ENCODE results near the gene POLH. TPM values are rescaled to one million over a fixed set of nuclear protein-coding genes. Genes with fewer than 3 reads are reported as not detected.
"Not testable (repeated sequence)": the region's sequence is repeated elsewhere in the genome, so short reads cannot be mapped to it uniquely, and the experiment has no call there.

The POLH gene
- total and polyA plus RNA-seq, 2 experiments from 2014 or later: 5.8 to 7.9 TPM

DNA sequence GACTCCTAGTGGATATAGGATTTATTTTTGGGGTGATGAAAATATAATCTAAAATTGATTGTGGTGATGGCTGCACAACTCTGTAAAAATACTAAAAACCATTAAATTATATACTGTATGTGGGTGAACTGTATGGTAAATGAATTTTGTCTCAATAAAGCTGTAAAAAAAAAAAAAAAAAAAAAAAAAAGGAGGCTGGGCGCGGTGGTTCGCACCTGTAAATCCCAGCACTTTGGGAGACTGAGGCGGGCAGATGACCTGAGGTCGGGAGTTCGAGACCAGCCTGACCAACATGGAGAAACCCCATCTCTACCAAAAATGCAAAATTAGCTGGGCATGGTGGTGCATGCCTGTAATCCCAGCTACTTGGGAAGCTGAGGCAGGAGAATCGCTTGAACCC lies 18.4 kb upstream of the POLH start:
- peaks cover 94% of the 10 kb centered on the region for H3K36me3 Mint-ChIP-seq (ENCODE audit: low read depth)
- H3K4me1 Mint-ChIP-seq; H3K4me3 ChIP-seq; H3K27me3 Mint-ChIP-seq (ENCODE audit: insufficient read depth, low read depth, poor library complexity); H3K9me3 Mint-ChIP-seq; H3K27ac ChIP-seq (ENCODE audit: low read depth); H3K27me3 ChIP-seq (ENCODE audit: insufficient read depth); H2AFZ ChIP-seq; H3K79me2 ChIP-seq (replicated peaks; ENCODE audit: insufficient read depth); H3K4me1 ChIP-seq (ENCODE audit: insufficient read depth); H3K4me2 ChIP-seq; DNase-seq (ENCODE audit: low spot score); ATAC-seq; H3K9me2 ChIP-seq (ENCODE audit: insufficient read depth); H3K27ac Mint-ChIP-seq; H3F3A ChIP-seq (replicated peaks; ENCODE audit: low read depth); H3K4me3 Mint-ChIP-seq: not testable (repeated sequence)
- Histone ChIP-seq H3K36me3 (ENCODE audit: insufficient read depth) (peaks cover 99% of the 10 kb centered on the region), H4K20me1 (replicated peaks; ENCODE audit: insufficient read depth) (peaks cover 15% of the 10 kb centered on the region)

DNA sequence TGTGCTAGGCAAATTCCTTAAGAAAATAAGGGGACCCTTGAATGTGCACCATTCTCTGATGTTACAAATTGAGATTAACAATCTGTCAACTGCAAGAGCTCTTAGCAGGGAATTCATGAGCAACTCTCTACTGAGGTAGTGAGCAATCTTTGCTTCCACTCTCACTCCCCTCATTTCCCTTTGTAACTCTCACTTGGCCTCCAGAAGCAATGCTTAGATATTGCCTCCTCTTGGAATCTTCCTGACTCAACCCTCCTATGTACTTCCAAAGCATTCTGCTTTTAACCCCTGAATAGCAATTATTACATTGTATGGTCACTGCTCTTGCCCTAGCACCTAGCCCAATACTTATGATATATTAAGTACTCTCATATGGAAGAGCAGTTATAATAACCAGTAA lies 16.7 kb upstream of the POLH start:
- Histone ChIP-seq H3F3A (replicated peaks; ENCODE audit: low read depth) (no peaks in the 10 kb centered on the region), H2AFZ (no peak overlapping the region), H3K27me3 (ENCODE audit: insufficient read depth) (no peaks in the 10 kb centered on the region), H4K20me1 (replicated peaks; ENCODE audit: insufficient read depth) (peaks cover 10% of the 10 kb centered on the region), H3K27ac (ENCODE audit: low read depth) (no peak overlapping the region), H3K79me2 (replicated peaks; ENCODE audit: insufficient read depth) (no peaks in the 10 kb centered on the region), H3K4me3 (no peak overlapping the region), H3K9me2 (ENCODE audit: insufficient read depth) (no peaks in the 10 kb centered on the region), H3K4me2 (no peak overlapping the region), H3K4me1 (ENCODE audit: insufficient read depth) (no peaks in the 10 kb centered on the region), H3K36me3 (ENCODE audit: insufficient read depth) (peaks cover 97% of the 10 kb centered on the region)
- ATAC-seq: no peak
- DNase-seq (ENCODE audit: low spot score): no peak
- Mint-ChIP-seq H3K27ac (no peak overlapping the region), H3K9me3 (no peaks in the 10 kb centered on the region), H3K4me3 (no peak overlapping the region), H3K27me3 (ENCODE audit: insufficient read depth, low read depth, poor library complexity) (no peaks in the 10 kb centered on the region), H3K4me1 (no peaks in the 10 kb centered on the region), H3K36me3 (ENCODE audit: low read depth) (peaks cover 94% of the 10 kb centered on the region)
- TF ChIP-seq STAT1 (IDR thresholded peaks at IDR 0.05; ENCODE audit: unreplicated experiment): no peak
- no peak for TF ChIP-seq NANOG (IDR thresholded peaks at IDR 0.05; ENCODE audit: borderline replicate concordance)
- no peak for TF ChIP-seq EZH2 (IDR thresholded peaks at IDR 0.05; ENCODE audit: low read depth, unreplicated experiment)
- TF ChIP-seq, protein P1, sequence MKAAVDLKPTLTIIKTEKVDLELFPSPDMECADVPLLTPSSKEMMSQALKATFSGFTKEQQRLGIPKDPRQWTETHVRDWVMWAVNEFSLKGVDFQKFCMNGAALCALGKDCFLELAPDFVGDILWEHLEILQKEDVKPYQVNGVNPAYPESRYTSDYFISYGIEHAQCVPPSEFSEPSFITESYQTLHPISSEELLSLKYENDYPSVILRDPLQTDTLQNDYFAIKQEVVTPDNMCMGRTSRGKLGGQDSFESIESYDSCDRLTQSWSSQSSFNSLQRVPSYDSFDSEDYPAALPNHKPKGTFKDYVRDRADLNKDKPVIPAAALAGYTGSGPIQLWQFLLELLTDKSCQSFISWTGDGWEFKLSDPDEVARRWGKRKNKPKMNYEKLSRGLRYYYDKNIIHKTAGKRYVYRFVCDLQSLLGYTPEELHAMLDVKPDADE (IDR thresholded peaks at IDR 0.05): no peak

DNA sequence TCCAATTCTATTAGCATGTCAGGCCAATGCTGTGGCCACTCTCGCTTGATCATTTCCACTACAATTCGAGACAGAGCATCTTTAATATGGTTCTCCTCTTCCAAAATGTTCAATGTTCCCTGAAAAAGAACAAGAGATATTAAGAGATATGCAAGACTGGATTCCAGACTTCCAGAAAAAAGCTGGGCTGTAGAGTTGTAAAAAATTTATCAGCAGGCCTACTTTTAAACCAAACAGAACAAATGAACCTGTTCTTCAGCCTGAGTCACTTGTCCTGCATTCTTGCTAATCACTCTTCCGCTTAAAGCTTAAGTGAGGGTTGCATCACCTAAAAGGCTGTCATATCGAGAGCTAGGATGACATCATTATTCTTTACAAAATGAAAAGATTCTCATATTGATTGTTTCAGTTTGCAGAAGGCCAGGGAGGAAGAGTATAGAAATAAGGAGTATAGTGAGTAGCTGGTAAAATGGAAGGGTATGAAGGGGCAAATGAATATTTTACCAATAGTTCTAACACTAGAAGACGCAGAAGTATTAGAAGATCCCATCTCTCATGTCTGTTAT lies 5.0 kb upstream of the POLH start:
- peaks cover 68% of the 10 kb centered on the region for H3K36me3 Mint-ChIP-seq (ENCODE audit: low read depth)
- ATAC-seq (no peak), DNase-seq (ENCODE audit: low spot score) (no peak)
- H4K20me1 ChIP-seq (replicated peaks; ENCODE audit: insufficient read depth): peaks cover 11% of the 10 kb centered on the region; the same call in 1 of the 2 replicates
- H3K4me1 ChIP-seq (ENCODE audit: insufficient read depth): peaks cover 7% of the 10 kb centered on the region
- no peaks in the 10 kb centered on the region for H3K27me3 ChIP-seq (ENCODE audit: insufficient read depth)
- H3K27ac ChIP-seq (ENCODE audit: low read depth): no peak overlapping the region
- H3K4me1 Mint-ChIP-seq: no peaks in the 10 kb centered on the region
- H3K27ac Mint-ChIP-seq: no peak overlapping the region
- no peak overlapping the region for H3K4me3 ChIP-seq
- no peak overlapping the region for H2AFZ ChIP-seq
- H3K4me3 Mint-ChIP-seq: no peak overlapping the region
- no peak overlapping the region for H3K4me2 ChIP-seq
- no peaks in the 10 kb centered on the region; the same call in 2 of the 3 replicates for H3K9me3 Mint-ChIP-seq
- H3K36me3 ChIP-seq (ENCODE audit: insufficient read depth): peaks cover 73% of the 10 kb centered on the region
- no peaks in the 10 kb centered on the region for H3K9me2 ChIP-seq (ENCODE audit: insufficient read depth)
- H3K79me2 ChIP-seq (replicated peaks; ENCODE audit: insufficient read depth): peaks cover 40% of the 10 kb centered on the region
- H3K27me3 Mint-ChIP-seq (ENCODE audit: insufficient read depth, low read depth, poor library complexity): peaks cover 7% of the 10 kb centered on the region
- 0 out of 2 replicates have a peak, but pooled peaks cover 6% of the 10 kb centered on the region for H3F3A ChIP-seq (replicated peaks; ENCODE audit: low read depth)
- TF ChIP-seq NANOG (IDR thresholded peaks at IDR 0.05; ENCODE audit: borderline replicate concordance): no peak
- no peak for TF ChIP-seq ZNF114 (CRISPR knock-in tag; IDR thresholded peaks at IDR 0.05)
- TF ChIP-seq, protein P1 (IDR thresholded peaks at IDR 0.05): no peak
- TF ChIP-seq EZH2 (IDR thresholded peaks at IDR 0.05; ENCODE audit: low read depth, unreplicated experiment): no peak
- TF ChIP-seq, protein P2, sequence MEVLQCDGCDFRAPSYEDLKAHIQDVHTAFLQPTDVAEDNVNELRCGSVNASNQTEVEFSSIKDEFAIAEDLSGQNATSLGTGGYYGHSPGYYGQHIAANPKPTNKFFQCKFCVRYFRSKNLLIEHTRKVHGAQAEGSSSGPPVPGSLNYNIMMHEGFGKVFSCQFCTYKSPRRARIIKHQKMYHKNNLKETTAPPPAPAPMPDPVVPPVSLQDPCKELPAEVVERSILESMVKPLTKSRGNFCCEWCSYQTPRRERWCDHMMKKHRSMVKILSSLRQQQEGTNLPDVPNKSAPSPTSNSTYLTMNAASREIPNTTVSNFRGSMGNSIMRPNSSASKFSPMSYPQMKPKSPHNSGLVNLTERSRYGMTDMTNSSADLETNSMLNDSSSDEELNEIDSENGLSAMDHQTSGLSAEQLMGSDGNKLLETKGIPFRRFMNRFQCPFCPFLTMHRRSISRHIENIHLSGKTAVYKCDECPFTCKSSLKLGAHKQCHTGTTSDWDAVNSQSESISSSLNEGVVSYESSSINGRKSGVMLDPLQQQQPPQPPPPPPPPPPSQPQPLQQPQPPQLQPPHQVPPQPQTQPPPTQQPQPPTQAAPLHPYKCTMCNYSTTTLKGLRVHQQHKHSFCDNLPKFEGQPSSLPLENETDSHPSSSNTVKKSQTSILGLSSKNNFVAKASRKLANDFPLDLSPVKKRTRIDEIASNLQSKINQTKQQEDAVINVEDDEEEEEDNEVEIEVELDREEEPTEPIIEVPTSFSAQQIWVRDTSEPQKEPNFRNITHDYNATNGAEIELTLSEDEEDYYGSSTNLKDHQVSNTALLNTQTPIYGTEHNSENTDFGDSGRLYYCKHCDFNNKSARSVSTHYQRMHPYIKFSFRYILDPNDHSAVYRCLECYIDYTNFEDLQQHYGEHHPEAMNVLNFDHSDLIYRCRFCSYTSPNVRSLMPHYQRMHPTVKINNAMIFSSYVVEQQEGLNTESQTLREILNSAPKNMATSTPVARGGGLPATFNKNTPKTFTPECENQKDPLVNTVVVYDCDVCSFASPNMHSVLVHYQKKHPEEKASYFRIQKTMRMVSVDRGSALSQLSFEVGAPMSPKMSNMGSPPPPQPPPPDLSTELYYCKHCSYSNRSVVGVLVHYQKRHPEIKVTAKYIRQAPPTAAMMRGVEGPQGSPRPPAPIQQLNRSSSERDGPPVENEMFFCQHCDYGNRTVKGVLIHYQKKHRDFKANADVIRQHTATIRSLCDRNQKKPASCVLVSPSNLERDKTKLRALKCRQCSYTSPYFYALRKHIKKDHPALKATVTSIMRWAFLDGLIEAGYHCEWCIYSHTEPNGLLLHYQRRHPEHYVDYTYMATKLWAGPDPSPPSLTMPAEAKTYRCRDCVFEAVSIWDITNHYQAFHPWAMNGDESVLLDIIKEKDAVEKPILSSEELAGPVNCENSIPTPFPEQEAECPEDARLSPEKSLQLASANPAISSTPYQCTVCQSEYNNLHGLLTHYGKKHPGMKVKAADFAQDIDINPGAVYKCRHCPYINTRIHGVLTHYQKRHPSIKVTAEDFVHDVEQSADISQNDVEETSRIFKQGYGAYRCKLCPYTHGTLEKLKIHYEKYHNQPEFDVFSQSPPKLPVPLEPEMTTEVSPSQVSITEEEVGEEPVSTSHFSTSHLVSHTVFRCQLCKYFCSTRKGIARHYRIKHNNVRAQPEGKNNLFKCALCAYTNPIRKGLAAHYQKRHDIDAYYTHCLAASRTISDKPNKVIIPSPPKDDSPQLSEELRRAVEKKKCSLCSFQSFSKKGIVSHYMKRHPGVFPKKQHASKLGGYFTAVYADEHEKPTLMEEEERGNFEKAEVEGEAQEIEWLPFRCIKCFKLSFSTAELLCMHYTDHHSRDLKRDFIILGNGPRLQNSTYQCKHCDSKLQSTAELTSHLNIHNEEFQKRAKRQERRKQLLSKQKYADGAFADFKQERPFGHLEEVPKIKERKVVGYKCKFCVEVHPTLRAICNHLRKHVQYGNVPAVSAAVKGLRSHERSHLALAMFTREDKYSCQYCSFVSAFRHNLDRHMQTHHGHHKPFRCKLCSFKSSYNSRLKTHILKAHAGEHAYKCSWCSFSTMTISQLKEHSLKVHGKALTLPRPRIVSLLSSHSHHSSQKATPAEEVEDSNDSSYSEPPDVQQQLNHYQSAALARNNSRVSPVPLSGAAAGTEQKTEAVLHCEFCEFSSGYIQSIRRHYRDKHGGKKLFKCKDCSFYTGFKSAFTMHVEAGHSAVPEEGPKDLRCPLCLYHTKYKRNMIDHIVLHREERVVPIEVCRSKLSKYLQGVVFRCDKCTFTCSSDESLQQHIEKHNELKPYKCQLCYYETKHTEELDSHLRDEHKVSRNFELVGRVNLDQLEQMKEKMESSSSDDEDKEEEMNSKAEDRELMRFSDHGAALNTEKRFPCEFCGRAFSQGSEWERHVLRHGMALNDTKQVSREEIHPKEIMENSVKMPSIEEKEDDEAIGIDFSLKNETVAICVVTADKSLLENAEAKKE (CRISPR knock-in tag; IDR thresholded peaks at IDR 0.05): no peak
- no peak for TF ChIP-seq CREB1 (CRISPR knock-in tag; IDR thresholded peaks at IDR 0.05; ENCODE audit: low read depth)
- TF ChIP-seq POLR2AphosphoS5 (IDR thresholded peaks at IDR 0.05; ENCODE audit: low read depth): no peak

Data from GM23338 (cell line).